ENCODE data around the gene LNX2. TPM values are rescaled to one million over a fixed set of nuclear protein-coding genes. Genes with fewer than 3 reads are reported as not detected.

Gene LNX2
- total and polyA plus RNA-seq, 12 donors = 2.9 to 26.5 (median 16.6) TPM

- H3K36me3 ChIP-seq (replicated peaks in 1 of 2) = no peaks in the 10 kb centered on the region
- peak in 4 of 7 donors; percentile 21 to 66 (median 38) for DNase-seq
- no peaks in the 10 kb centered on the region for H3K27me3 ChIP-seq
- peaks cover 13 to 42% of the 10 kb centered on the region in 2 donors for H3K4me1 ChIP-seq (replicated peaks in 1 of 2)
- 7 to 9% (median 8%) methylated on average over 12 to 13 of the region's 13 CpGs for WGBS, 4 donors
- H3K27ac ChIP-seq = peak overlapping the region; percentile 85 to 98 (median 95)
- peak in 5 of 6 experiments; percentile 10 to 45 (median 33) for TF ChIP-seq CTCF (IDR thresholded peaks at IDR 0.05)
- no peak for TF ChIP-seq POLR2A (IDR thresholded peaks at IDR 0.05)
- no peaks in the 10 kb centered on the region for H3K9me3 ChIP-seq (replicated peaks in 1 of 3)
- H3K4me3 ChIP-seq = peak overlapping the region; percentile 76 to 91 (median 84)
- intact Hi-C loops (cut with DNase I) = no loop called here
Measured at GRCh38 chr13:27622102-27622820, 1.9 kb upstream of the LNX2 start.

DNA sequence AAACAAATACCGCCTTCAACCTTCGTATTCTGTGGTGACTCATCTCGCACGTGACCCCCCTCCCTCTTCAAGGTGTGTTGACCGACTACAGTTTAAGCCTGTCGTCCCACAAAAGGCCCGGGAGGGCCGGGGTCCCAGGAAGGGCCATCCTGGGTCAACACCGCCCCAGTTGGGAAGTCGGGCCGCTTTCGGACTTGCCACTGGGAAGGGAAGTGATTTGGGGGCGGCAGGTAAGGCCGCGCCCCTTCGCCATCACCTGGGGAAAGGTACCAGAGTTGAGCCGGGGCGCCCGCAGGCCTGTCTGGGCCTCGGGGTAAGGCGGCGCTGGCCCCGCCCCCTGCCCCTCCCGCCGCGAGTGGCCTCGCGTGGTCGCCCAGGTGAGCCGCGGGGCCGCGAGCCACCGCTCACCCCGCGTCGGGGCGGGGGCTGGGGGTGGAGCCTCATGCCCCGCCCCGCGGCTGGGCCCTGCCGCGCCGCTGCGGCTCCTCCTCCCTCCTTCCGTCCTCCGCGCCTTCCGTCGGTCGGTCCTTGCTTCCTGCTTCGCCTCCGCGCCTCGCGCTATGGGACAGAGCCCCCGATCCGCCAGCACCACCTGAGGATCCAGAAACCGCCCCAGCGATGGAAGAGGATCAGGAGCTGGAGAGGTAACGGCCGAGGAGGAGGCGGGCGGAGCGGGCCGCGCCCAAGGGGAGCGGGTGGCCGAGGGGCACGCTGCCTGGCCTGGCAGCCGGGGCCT is 1.2 kb upstream of the LNX2 start, which contains the start of gene POLR1D:
Gene POLR1D, plus strand, starts transcription at position 527 of the 736 bp plus-strand sequence. Its CDS starts 92 bp downstream, at position 619.
- Histone ChIP-seq H3K4me3 (peak within 1 kb of the TSS; percentile 76 to 91 (median 84)), H3K9me3 (replicated peaks in 1 of 3) (no peaks in the 10 kb centered on the region), H3K27ac (peak within 1 kb of the TSS; percentile 85 to 98 (median 95)), H3K4me1 (replicated peaks in 1 of 2) (peaks cover 13 to 42% of the 10 kb centered on the region in 2 donors), H3K27me3 (no peaks in the 10 kb centered on the region), H3K36me3 (replicated peaks in 1 of 2) (no peaks in the 10 kb centered on the region)
- DNase-seq = peak; percentile 79 to 91 (median 86)
- intact Hi-C loops (cut with DNase I) = no loop called here
- 0% methylated on average over 16 to 71 of the region's 71 CpGs for WGBS, 4 donors
- TF ChIP-seq CTCF (IDR thresholded peaks at IDR 0.05) (no peak), POLR2A (IDR thresholded peaks at IDR 0.05) (peak; percentile 25 to 58)

DNA sequence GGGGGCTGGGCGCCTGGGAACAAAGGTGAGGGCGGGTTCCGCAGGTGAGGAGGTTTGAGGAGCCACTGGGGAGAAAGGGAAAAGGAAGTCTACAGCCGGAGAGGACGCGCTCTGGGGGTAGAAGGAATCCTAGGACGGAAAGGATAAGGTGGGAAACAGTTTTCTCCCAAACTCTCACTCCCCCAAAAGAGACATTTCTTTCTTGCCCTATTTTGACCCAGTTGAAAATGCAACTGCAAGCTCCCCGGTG is 712 bp upstream of the LNX2 start:
- Histone ChIP-seq H3K27ac (peak overlapping the region; percentile 85 to 98 (median 95)), H3K9me3 (replicated peaks in 1 of 3) (no peaks in the 10 kb centered on the region), H3K4me1 (replicated peaks in 1 of 2) (peaks cover 13 to 42% of the 10 kb centered on the region in 2 donors), H3K27me3 (no peaks in the 10 kb centered on the region), H3K4me3 (peak overlapping the region in 3 of 4 donors; percentile 52 to 80 (median 76)), H3K36me3 (replicated peaks in 1 of 2) (no peaks in the 10 kb centered on the region)
- TF ChIP-seq POLR2A (IDR thresholded peaks at IDR 0.05) (no peak), CTCF (IDR thresholded peaks at IDR 0.05) (no peak)
- WGBS, 4 donors = 0 to 2% (median 0%) methylated on average over 8 of the region's 8 CpGs
- no peak for DNase-seq
- intact Hi-C loops (cut with DNase I) = no loop called here

DNA sequence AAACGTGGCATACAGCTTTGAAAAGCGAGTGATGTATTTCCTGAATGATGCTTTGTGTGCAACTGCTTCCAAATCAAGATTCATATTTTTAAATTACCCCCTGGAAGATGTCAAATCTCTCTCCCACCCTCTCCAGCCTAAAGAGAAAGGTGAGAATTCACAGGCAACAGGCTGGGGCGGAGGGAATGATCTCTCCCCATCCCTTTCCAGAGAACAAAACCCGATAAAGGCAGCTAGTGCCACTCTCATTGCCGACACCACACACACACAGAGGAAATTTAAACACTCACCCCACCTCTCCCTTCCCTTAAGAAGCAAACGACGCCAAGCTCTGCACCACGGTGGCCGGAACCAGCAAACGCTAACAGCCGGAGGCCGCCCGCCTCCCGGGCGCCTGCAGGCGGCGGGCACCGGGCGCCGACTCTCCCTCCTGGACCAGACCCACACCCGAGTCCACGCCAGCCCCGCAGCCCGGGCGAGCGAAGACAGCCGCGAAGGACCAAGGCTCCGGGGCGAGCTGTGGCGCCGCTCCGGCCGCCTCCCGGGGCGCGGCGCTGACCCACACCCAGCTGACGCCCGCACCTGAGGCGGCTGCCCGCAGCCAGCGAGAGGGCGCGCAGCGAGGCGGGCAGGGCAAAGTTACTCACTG is 477 bp downstream of the LNX2 start:
- TF ChIP-seq CTCF (IDR thresholded peaks at IDR 0.05) (peak in 4 of 6 experiments; percentile 35 to 54 (median 40)), POLR2A (IDR thresholded peaks at IDR 0.05) (no peak)
- Histone ChIP-seq H3K9me3 (replicated peaks in 1 of 3) (no peaks in the 10 kb centered on the region), H3K36me3 (replicated peaks in 1 of 2) (no peaks in the 10 kb centered on the region), H3K4me3 (peak overlapping the region; percentile 45 to 80 (median 73)), H3K27ac (peak overlapping the region; percentile 85 to 98 (median 95)), H3K4me1 (replicated peaks in 1 of 2) (peaks cover 13 to 42% of the 10 kb centered on the region in 2 donors), H3K27me3 (no peaks in the 10 kb centered on the region)
- peak; percentile 36 to 66 (median 48) for DNase-seq
- WGBS, 4 donors = 0% methylated on average over 12 to 47 of the region's 47 CpGs
- intact Hi-C loops (cut with DNase I) = loop anchor here in 1 of 2 donors (5.0 kb wide), 1 partner anchor 83 kb away; no protein-coding TSS in a partner anchor

Measured in adrenal gland (tissue), 12 donors.